Measurements from ENCODE around the gene PAM16.
"Not testable (repeated sequence)": the region's sequence is repeated elsewhere in the genome, so short reads cannot be mapped to it uniquely, and the experiment has no call there.

PAM16 gene

GRCh38 chr16:4350787-4351659 lies at the start of gene PAM16:
Gene PAM16, minus strand, starts transcription at chr16:4351321. Its CDS starts 87 bp downstream, at chr16:4351234.
- peak within 1 kb of the TSS; percentile 74 for H3K4me3 ChIP-seq (replicated peaks; ENCODE audit: low read depth, low read length)
- no peak for TF ChIP-seq CTCF (IDR thresholded peaks at IDR 0.05; ENCODE audit: low read depth, low read length, missing control alignments)
- peak; percentile 77 for DNase-seq (ENCODE audit: extremely low read depth, low read depth)

- DNase-seq (ENCODE audit: extremely low read depth, low read depth), result no peak
- H3K4me3 ChIP-seq (replicated peaks; ENCODE audit: low read depth, low read length), result no peak overlapping the region
- no peak for TF ChIP-seq CTCF (IDR thresholded peaks at IDR 0.05; ENCODE audit: low read depth, low read length, missing control alignments)
Measured at GRCh38 chr16:4399001-4399730, 48.0 kb upstream of the PAM16 start.

- H3K4me3 ChIP-seq (replicated peaks; ENCODE audit: low read depth, low read length), result no peak overlapping the region
- TF ChIP-seq CTCF (IDR thresholded peaks at IDR 0.05; ENCODE audit: low read depth, low read length, missing control alignments), result no peak
- no peak for DNase-seq (ENCODE audit: extremely low read depth, low read depth)
Measured at GRCh38 chr16:4395055-4395726, 44.1 kb upstream of the PAM16 start.

- H3K4me3 ChIP-seq (replicated peaks; ENCODE audit: low read depth, low read length); DNase-seq (ENCODE audit: extremely low read depth, low read depth): not testable (repeated sequence)
Measured at GRCh38 chr16:4393850-4394249, 42.7 kb upstream of the PAM16 start.

GRCh38 chr16:4393240-4393600 lies 42.1 kb upstream of the PAM16 start:
- no peak overlapping the region for H3K4me3 ChIP-seq (replicated peaks; ENCODE audit: low read depth, low read length)
- peak; percentile 52 for DNase-seq (ENCODE audit: extremely low read depth, low read depth)
- no peak for TF ChIP-seq CTCF (IDR thresholded peaks at IDR 0.05; ENCODE audit: low read depth, low read length, missing control alignments)

- TF ChIP-seq CTCF (IDR thresholded peaks at IDR 0.05; ENCODE audit: low read depth, low read length, missing control alignments), result no peak
- peak; percentile 89 for DNase-seq (ENCODE audit: extremely low read depth, low read depth)
- no peak overlapping the region for H3K4me3 ChIP-seq (replicated peaks; ENCODE audit: low read depth, low read length)
Measured at GRCh38 chr16:4392382-4393239, 41.5 kb upstream of the PAM16 start.
